Panc1 (cell line): ENCODE data around the gene CRNN. TPM values are rescaled to one million over a fixed set of nuclear protein-coding genes. Genes with fewer than 3 reads are reported as not detected.

Experiments used
- ATAC-seq: fragments of 200-7000 bp; cut with Tn5 transposase; 2 replicates; pipeline ENCODE4 v1.9.1; 2020; ENCODE audit warnings: mild to moderate bottlenecking, moderate library complexity
- BruUV-seq: library from RNA; stranded (reverse); fragments of 400-500 nt; replicated peaks from 2 replicates; lab custom pipeline; 2021; lab: Mats Ljungman, UMichigan
- CTCF ChIA-PET: fragments of 300-600 bp; sonication (Branson Sonifier 250); formaldehyde crosslinking; loops from one replicate; lab custom pipeline; 2022; ENCODE audit warnings: antibody characterized with exemption; lab: Charles Lee
- POLR2A ChIA-PET: fragments of 300-600 bp; sonication (Branson Sonifier 250); formaldehyde crosslinking; loops from one replicate; lab custom pipeline; 2022; ENCODE audit warnings: antibody characterized with exemption; lab: Charles Lee
- DNase-seq: peaks from one replicate; pipeline ENCODE4 v3.0.0-alpha.2; 2010; ENCODE audit warnings: low read depth, low spot score
- H3K27ac ChIP-seq: 2 replicates; pipeline ENCODE4 v1.5.1; 2011; ENCODE audit warnings: mild to moderate bottlenecking, low read length, inconsistent platforms
- H3K27me3 ChIP-seq: fragments of 200-500 bp; sonication (Bioruptor generic); 2 replicates; pipeline ENCODE4 v1.6.0; 2014; ENCODE audit warnings: low read length, inconsistent platforms; ENCODE audit not compliant: control insufficient read depth, insufficient read depth
- H3K36me3 ChIP-seq: fragments of 200-500 bp; sonication (Bioruptor generic); 2 replicates; pipeline ENCODE4 v1.5.1; 2014; ENCODE audit warnings: inconsistent platforms, mild to moderate bottlenecking, low read length, moderate library complexity; ENCODE audit not compliant: control insufficient read depth, insufficient read depth
- H3K4me1 ChIP-seq: 2 replicates; pipeline ENCODE4 v1.5.1; 2011; ENCODE audit warnings: inconsistent platforms, mild to moderate bottlenecking, low read length, moderate library complexity; ENCODE audit not compliant: control insufficient read depth, insufficient read depth
- H3K4me3 ChIP-seq, 2 experiments: 2 replicates each; pipeline ENCODE4 v1.5.1; 2011 to 2012; ENCODE audit warnings: low read depth in 2 of 2, low read length in 2 of 2, mild to moderate bottlenecking in 2 of 2, inconsistent platforms in 1 of 2, moderate library complexity in 1 of 2
- H3K9me3 ChIP-seq: fragments of 200-500 bp; sonication (Bioruptor generic); 2 replicates; pipeline ENCODE4 v1.5.1; 2014; ENCODE audit warnings: low read depth, mild to moderate bottlenecking, inconsistent platforms, low read length, moderate library complexity; ENCODE audit not compliant: control insufficient read depth, insufficient read depth
- CTCF ChIP-seq: fragments of 450-650 bp; IDR thresholded peaks from 2 replicates; pipeline ENCODE4 v1.5.1; 2017; ENCODE audit warnings: mild to moderate bottlenecking
- POLR2AphosphoS5 ChIP-seq: IDR thresholded peaks from 2 replicates; pipeline ENCODE4 v1.6.1; 2012; ENCODE audit warnings: mild to moderate bottlenecking, low read depth, low read length, moderate library complexity
- REST ChIP-seq, 2 experiments: IDR thresholded peaks; 2 replicates each; pipeline ENCODE4 v1.6.1; 2011 to 2012; ENCODE audit warnings: low read depth in 2 of 2, control low read depth in 1 of 2, low read length in 1 of 2, mild to moderate bottlenecking in 1 of 2, moderate library complexity in 1 of 2; ENCODE audit not compliant: insufficient read depth in 1 of 2
- SIN3A ChIP-seq: IDR thresholded peaks from 2 replicates; pipeline ENCODE4 v1.6.1; 2012; ENCODE audit warnings: low read depth, mild to moderate bottlenecking, low read length, moderate library complexity, borderline replicate concordance; ENCODE audit not compliant: insufficient read depth
- TCF7L2 ChIP-seq: IDR thresholded peaks from 2 replicates; pipeline ENCODE4 v1.6.1; 2011; ENCODE audit warnings: mild to moderate bottlenecking, low read depth, low read length, inconsistent platforms
- in situ Hi-C: cut with HindIII; loops from 2 replicates; pipeline ENCODE4 v1.10.0; 2016; ENCODE audit warnings: low sequenced_read_pairs, low pct_unique_long_range_greater_than_20kb
- intact Hi-C: fragments of 100-400 bp; cut with micrococcal nuclease; formaldehyde crosslinking; loops from one replicate; pipeline ENCODE4 v1.10.0; 2022; ENCODE audit not compliant: unreplicated experiment
- total RNA-seq: library from RNA; stranded (reverse); gene quantifications from one replicate; pipeline ENCODE4 v1.2.1, GENCODE V29; 2021; ENCODE audit not compliant: unreplicated experiment

Gene CRNN
- total RNA-seq, 1 experiment from 2014 or later: not detected

- no peaks in the 10 kb centered on the region for H3K27me3 ChIP-seq
- intact Hi-C loops: no loop called here
- H3K36me3 ChIP-seq: no peaks in the 10 kb centered on the region
- H3K4me1 ChIP-seq: no peaks in the 10 kb centered on the region
- H3K9me3 ChIP-seq: no peaks in the 10 kb centered on the region
- H3K4me3 ChIP-seq: no peak overlapping the region
- ChIA-PET CTCF (no interaction called here), POLR2A (no interaction called here)
- no peak for TF ChIP-seq REST (IDR thresholded peaks at IDR 0.05; ENCODE audit: insufficient read depth in 1 of 2, low read depth in 2 of 2, low read length in 1 of 2)
- TF ChIP-seq TCF7L2: no peak
- ATAC-seq (no peak), DNase-seq (no peak)
- in situ Hi-C loops: no loop called here
- H3K27ac ChIP-seq: no peak overlapping the region
- BruUV-seq: no TSS peak
Observed at GRCh38 chr1:152380932-152381331, 33.1 kb downstream of the CRNN start.

GRCh38 chr1:152374451-152374850, 39.6 kb downstream of the CRNN start:
- POLR2A ChIA-PET: no interaction called here
- Histone ChIP-seq H3K4me3 (no peak overlapping the region), H3K27ac (no peak overlapping the region), H3K4me1 (no peaks in the 10 kb centered on the region), H3K9me3 (peaks cover 2% of the 10 kb centered on the region; the same call in 1 of the 2 replicates), H3K27me3 (peaks cover 6% of the 10 kb centered on the region; the same call in 1 of the 2 replicates), H3K36me3 (no peaks in the 10 kb centered on the region)
- TF ChIP-seq TCF7L2 (no peak), SIN3A (no peak), REST (IDR thresholded peaks at IDR 0.05; ENCODE audit: insufficient read depth in 1 of 2, low read depth in 2 of 2, low read length in 1 of 2) (no peak), POLR2AphosphoS5 (no peak), CTCF (no peak)
- no TSS peak for BruUV-seq
- CTCF ChIA-PET: no interaction called here
- in situ Hi-C loops (no loop called here), intact Hi-C loops (no loop called here)
- ATAC-seq (no peak), DNase-seq (no peak)
